HG03095 (cell line): ENCODE measurements around the gene LRP1B.

Source experiments
- ATAC-seq: cut with Tn5 transposase; IDR thresholded peaks from one replicate; pipeline ENCODE4 v1.9.1; 2021; ENCODE audit warnings: moderate library complexity; ENCODE audit not compliant: unreplicated experiment

Gene LRP1B

DNA sequence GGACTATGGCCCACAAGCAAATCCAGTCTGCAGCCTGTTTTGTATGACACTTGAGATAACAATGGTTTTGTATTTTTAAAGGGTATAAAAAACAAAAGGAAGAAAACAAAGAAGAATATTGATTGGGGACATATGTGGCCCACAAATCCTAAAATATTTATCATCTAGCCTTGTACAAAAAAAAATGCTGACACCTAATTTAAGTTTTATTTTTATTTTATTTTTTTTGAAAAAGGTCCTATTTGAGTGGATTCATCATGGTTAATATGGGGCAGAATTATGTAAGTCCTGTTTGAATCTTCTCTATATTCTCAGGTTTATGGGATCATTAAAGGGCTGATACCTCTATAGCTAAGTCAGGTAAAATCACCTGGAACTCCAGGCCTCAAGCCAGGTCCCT is 525.7 kb downstream of the LRP1B start:
- ATAC-seq = no peak

DNA sequence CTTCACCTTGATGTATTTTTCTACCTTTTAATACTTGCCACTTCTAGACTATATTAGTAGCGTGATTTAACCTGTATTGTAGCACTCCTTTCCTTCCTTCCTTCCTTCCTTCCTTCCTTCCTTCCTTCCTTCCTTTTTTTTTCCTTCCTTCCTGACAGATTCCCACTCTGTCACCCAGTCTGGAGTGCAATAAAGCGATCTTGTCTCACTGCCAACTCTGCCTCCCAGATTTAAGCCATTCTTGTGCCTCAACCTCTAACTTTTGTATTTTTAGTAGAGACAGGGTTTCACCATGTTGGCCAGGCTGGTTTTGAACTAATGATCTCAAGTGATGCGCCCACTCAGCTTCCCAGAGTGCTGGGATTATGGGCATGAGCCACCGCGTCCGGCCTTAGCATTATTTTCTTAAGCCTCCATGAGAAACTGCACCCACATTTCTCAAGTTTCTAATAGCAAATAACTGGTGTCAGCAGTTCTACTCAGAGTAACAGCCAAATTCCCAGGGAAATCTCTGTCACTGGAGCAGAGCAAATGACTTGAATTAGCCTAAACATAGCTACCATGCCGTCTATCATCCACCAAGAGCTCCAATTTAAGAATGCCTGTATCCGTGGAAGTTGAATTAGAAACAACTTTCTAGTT is 529.2 kb downstream of the LRP1B start:
- ATAC-seq = no peak

DNA sequence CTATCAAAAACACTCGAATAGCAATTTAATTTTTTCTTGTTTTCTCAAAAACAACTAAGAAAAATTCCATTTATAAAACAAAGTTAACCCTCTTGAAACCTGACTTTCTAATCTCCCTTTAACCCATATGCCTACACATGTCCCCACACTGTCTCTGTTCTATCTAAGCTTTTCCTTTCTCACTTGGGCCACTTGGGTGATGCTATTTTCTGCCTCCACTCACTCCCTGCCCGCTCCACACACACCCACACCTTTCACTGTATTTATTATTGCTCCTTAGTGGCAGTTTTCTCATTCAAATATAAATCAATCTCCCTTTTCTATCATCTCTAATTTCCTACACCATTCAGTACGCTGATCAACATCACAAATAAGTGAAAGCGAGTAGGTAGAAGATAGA is 531.1 kb downstream of the LRP1B start:
- ATAC-seq = no peak

DNA sequence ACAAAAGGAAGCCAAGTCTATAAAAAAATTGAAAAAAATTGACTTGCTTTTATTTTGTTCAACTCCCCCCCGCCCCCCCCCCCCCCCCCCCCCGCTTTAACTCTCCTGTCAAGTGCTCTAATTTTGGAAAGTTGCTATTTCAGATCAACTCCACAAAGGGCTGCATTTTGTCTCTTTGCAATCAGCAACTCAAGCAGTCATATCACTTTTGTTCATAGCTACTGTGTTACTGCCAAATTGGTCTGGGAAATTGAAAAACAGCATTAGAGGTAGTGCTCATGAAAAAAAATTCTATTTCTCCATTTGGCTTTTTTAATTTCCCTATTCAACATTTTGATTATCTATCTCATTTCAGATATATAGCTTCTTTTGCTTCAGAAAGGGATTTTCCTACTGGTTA is 531.8 kb downstream of the LRP1B start:
- ATAC-seq = no peak

DNA sequence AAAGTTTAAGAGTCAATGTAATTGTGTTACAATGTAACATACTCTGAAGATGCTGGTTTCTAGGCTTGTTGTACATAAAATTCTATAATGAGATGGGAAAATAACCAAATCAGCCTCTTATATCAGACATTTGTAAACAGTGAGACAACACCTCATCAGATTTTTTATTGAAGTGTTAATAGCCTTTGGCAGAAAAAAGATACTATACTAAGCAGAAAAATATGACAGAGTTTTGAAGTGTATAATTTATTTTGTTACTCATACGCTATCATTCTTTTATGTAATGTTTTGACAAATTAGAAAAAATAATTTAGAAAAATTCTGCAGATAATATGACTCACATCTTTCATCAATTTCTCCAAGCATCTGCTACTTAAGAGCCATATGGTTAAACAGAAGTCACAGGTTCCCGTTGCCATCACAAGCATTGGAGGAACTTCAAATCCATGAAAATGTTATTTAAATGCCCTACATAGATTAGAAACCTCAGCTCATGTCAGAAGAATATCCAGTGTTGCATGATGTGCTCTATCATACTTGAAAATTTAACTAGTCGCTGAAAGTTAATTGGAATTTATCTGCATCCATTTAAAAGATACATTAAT is 535.4 kb downstream of the LRP1B start:
- no peak for ATAC-seq

DNA sequence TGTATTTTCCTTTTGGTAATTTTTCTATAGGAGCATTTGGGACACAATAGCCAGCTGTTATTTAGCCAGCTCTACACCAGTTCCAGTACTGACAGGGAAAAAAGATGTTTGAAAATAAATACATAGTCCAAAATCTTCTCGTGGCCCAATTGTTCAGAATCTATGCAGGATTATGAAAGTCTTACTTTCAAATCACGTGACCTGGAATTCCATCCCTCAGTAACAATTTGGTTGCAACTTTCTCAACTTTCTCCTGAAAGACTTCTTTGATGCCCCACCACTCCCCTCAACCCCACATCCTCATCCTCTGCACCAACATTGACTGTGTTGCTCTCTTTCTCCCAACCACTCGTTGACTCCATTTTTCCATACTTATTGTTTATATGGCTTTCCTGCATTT is 539.0 kb downstream of the LRP1B start:
- ATAC-seq = no peak

DNA sequence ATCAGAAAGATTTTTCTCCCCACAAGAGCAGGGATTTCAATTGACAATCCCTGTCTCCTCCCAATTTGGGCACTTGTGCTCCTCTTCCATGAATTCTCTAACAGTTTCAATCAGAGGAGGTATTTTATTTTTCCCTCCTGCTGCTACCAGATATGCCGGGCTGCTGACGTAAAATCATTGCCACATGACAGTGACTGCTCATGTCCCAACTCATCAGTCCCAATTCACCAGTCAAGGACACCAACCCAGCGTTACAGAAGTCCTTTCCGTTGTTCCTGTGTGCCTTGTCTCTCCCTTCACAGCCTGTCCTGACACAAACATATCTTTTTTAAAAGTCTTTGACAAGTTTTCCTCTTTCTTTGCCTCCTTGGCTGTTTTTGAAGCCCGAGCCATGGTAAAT is 540.2 kb downstream of the LRP1B start:
- no peak for ATAC-seq

DNA sequence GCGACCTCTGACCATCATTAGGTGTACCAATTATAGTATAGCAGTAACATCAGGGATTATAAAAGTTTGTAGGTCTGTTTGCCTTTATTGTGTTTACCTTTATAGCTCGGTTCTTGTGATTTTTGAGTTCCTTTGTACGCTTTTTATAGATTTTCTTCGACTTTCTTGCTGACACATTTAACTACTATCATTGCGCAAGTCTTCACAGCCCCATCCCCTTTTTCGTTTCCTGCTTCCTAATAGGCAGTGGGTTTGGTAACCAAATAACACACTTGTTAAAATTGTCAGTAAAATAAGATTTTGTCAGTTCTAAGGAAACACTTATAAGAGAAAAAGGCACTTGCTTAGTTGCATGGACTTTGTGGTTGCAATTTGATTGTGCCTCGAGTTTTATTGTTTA is 541.5 kb downstream of the LRP1B start:
- ATAC-seq = no peak

DNA sequence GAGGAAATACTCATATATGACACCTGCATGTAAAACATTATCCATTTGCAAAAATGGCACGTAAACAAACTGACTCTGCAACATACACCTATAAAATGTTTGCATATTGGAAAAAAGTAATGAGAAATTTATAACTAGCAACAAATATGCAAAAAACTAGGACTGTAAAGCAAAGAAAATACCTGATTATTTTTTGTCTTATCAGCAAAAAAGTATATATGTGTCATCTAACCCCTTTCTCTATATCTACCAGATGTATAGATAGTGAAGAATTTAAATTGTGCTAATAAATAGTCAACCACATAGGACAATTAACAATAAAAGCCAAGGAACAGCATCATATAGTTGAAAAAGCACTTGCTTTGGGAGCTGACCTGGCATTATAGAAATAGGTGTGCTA is 543.8 kb downstream of the LRP1B start:
- no peak for ATAC-seq

DNA sequence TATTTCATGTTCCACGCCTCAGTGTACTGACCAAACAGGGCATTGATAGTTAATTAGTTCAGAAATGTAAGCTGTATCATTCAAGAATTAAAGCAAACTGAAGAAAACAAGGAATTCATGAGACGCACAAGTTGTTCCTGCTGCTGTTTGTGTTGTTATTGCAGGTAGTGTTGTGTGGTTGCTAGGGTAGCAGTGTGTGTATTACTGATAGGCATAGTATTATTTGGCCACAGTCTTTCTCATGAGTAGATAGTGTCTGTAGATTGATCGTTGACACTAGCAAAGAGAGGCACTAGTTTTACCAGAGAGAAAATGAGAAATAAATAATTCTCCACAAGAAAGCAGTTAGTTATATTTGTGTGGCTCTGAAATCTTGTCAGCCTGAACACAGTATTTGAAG is 548.6 kb downstream of the LRP1B start:
- no peak for ATAC-seq

DNA sequence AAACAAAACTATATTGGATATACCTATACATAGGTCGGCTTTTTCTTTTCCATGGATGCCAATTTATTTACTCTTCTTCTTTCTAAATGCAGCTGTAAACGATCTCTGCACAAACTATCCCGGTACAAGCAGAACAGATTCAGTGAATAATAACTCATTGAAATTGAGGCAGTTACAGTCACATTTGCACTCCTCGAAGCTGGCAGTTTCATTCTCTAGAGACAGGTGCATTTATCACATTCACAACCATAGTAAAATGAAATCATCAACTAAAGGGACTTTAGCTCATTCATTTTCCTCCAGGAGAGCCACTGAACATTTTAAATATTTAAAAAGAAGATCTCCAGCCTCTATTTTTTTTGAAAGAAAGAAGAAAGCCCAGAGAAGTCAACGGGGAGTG is 551.7 kb downstream of the LRP1B start:
- no peak for ATAC-seq

DNA sequence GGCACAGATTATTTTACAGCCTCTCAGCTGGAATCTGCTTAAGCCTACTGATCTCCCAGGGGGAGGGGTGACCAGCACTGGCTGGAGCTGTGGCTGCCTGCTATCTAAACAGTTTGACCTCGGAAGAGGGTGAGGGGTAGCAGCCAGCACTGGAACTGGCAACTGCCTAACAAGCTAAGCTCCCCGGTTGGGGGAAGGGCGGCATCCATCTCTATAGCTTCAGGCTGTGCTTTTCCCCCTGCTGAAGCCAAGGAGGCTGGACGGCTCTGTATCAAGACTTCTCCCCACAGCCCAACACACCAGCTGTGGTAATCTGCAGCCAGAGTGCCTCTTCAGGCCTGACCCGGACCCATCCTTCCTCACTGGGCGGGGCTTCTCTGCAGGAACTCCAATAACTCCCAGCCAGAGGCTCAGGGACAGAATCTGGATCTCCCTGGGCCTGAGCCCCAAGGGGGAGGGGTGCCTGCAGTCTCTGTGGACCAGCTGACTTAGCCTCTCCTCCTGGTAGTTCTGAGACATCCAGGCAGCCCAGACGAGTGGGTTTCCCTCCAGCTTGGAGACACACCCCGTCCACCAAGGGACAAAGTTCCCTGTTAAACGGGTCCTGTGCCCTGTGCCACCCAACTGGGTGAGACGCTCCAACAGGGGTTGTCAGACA is 560.2 kb downstream of the LRP1B start:
- ATAC-seq = no peak

DNA sequence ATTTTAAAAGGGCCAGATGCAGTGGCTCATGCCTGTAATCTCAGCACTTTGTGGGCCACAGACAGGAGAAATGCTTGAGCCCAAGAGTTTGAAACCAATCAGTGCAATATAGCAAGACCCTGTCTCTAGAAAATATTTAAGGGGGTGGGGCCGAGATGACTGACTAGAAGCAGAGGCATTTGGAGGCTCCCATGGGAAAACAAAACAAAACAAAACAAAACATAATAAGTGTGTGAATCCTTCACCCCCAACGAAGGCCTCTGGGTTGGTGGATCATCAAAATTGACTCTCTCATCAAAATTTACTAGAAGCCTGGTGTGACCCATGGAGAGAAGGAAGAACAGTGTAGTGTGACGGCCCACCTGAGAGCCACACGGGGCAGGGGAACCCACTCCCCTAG is 560.9 kb downstream of the LRP1B start:
- ATAC-seq = no peak

DNA sequence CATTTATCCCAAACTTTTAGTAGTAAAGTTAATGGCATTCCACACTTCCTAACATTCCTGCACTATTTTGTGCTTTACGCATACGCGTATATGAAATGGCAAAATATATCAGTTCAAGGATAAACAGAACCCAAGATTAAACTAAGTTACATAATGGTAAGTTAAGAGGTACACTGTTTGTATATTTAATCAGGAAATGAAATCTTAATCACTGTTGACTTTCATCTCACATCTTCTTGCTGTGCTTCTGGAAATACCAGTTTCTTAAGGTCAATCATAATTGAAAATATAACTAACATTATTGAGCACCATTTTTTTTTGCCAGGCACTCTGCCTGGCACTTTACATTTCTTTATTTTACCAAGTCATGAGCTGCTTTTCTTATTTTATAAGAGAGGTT is 565.2 kb downstream of the LRP1B start:
- no peak for ATAC-seq

DNA sequence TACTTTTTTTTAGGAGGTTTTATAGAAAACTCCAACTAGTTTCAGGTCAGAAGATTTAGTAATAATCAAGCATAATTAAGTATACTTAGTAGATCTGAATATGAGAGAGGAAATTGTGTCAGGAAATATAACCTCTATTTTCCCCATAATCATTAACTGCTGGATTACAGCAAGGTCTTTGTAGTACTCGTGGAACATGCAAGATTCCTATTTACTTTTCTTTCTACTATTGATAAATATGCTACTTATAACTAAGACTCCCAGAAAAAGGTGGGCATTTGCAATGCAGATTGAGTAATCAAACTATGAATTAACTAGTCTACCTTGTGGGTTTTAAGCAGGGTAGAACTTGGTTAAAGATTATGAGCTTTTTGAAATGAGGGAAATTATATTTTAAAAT is 570.1 kb downstream of the LRP1B start:
- ATAC-seq = no peak

DNA sequence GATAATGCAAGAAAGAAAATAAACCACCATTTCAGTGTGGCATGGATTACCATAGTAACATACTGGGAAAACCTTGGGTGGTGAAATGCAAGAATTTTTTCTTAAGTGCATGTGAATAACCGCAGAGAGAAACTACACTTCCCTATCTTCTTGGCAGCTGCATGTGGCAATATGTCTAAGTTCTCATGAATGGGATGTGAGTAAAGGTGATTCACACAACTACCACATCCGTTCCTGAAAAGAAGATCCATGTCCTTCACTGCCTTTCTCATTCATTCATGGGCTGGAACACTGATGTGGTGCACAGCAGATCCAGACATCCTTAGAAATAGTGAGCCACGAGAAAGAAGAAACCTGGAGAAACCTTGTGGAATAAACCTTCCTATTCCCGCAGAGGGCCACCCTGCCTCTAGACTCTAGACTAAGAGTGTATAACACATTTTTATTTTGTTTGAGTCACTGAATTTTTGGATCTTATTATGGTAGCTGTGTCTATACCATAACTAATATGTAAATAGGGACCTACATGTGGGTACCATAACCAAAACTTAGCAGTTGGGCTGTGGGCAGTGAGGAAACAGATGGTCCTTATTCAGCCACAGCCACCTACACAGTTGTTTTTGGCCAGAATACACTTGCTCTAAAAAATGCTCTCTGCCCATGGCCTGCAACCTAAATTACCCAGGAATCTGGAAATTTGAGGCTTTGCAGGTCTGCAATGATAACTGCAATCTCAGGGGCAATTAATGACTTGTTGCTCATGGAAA is 573.3 kb downstream of the LRP1B start:
- no peak for ATAC-seq

DNA sequence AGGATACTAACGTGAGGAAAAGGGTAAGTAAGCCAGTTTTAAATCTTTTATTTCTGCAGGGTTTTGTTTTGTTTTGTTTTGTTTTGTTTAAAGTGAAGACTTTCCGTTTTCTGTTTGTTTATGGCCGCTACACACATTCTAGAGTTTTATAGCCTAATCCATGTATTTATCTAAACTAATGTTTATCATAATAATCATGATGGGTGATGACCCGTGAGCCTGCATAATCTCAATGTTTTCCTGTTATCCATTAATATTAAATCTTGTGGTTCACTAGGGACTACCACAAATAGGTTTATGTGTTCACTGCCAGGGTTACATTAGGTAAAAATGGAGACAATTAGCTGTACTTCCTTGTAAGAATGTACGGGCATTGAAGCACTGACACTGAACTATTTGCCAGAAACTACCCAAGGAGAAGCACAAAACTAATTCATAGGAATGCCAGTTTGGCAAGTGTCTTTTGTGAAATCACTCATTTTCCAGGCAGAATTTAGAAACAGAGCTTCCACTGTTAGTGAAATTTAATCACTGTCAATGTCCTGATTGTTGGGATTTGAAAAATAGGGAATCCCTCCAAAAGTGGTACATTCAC is 574.8 kb downstream of the LRP1B start:
- no peak for ATAC-seq

DNA sequence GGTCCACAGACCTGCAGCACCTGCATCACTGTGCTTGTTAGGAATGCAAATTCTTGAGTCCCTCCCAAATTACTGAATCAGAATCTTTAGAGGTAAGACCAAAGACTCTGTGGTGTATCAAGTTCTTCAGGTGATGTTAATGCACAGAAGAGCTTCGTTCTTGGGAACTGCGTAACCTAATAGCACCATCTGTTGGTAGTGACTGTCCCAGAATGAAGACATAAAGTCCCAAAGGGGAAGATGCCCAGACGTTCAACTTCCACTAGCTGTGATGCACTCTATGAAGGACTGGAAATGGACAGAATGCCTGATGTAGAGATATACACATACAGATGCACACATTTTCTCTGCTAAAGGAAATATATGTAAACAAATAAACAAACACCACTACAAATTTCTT is 576.0 kb downstream of the LRP1B start:
- ATAC-seq = peak; percentile 91

DNA sequence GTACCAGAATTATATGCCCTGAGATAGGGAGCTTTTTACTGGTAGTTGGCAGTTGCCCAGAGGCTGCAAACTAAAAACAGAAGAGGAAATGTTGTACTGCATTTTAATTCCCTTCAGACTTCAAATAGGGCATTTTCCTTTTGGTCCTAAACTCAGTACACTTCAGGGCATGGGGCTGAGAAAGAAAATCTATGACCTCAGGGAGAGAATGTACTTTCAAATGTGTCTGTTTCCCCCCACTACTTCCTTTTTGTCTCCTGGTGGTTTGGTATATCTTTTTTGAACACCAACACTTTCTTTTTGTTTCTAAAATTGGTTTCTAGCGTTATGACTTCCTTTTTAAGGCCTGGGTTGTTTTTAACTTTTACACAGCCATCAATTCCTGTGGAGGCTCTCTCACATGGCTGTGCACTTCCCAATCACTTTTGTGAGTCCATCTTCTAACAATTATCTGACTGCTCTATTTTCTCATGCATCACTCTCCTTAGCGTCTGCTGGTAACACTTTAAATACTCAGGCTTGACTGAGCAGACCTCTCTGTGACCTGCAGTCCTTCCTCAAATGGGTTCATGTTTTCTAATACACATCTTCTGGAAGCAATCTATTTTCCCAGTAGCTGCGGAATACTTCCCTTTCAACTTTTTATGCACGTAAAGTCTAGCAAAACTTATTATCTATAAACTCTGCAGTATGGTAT is 596.0 kb downstream of the LRP1B start:
- ATAC-seq = peak; percentile 88

DNA sequence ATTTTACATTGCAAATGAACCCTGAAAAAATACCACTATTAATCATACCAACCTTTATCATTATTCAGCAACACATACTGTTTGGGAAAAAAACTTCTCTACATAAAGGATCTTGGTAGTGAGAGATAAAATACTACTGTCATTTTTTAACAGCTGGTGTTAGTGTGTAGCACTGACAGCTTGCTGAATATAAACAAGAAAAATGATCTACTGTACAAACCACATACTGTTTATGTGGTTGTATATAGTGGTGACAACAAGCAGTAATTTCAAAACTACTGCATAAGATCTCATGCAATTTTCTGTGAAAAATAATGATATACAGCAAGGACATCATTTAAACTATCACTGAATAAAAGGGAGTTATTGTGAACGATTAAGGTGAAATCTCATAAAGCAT is 601.2 kb downstream of the LRP1B start:
- no peak for ATAC-seq

DNA sequence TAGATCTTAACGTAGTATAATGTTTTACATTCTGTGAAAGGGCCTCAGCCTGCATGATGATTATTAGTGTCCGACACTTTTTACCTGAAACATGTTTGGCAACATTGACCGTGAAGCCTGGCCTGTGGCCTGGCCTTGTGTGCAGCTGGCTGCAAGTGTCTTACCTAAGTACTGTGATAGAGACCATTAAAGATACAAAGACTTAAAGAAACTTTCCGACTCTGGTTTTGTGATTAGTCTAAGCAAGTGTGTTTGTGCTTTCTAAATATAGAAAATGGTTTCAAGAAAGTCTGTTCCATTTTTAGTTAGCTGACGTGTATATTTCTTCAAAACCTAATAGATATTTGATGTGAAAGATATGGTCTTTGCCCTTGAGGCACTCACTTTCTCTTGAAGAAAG is 601.8 kb downstream of the LRP1B start:
- ATAC-seq = peak; percentile 75
